Measurements from ENCODE around the gene FAM204A. TPM values are rescaled to one million over a fixed set of nuclear protein-coding genes. Genes with fewer than 3 reads are reported as not detected.

Gene FAM204A
- total and polyA plus RNA-seq, 11 donors: 21.8 to 75.1 (median 58.3) TPM

DNA sequence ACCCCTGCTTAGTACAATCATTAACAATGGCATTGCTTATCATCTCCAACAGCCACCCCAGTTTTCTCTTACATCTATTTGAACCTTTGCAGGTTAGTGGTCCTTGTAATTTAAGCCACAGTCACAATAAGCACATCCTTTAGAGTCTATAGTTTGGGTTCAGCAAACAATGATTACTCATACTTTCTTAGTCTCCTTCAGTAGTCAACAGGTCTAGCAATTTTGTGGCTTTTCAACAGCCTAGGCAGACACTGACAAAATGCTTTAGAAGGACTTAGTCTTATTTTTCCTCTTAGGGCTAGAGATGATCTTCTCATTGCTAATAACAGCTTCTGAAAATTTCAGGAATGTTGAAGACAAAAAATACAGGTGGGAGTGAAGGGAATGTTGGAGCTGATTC is 32.3 kb upstream of the FAM204A start:
- H3K36me3 ChIP-seq: no peaks in the 10 kb centered on the region
- H3K4me3 ChIP-seq: no peak overlapping the region
- intact Hi-C loops (cut with DNase I): no loop called here
- DNase-seq (no peak), ATAC-seq (no peak)
- TF ChIP-seq, protein P1, sequence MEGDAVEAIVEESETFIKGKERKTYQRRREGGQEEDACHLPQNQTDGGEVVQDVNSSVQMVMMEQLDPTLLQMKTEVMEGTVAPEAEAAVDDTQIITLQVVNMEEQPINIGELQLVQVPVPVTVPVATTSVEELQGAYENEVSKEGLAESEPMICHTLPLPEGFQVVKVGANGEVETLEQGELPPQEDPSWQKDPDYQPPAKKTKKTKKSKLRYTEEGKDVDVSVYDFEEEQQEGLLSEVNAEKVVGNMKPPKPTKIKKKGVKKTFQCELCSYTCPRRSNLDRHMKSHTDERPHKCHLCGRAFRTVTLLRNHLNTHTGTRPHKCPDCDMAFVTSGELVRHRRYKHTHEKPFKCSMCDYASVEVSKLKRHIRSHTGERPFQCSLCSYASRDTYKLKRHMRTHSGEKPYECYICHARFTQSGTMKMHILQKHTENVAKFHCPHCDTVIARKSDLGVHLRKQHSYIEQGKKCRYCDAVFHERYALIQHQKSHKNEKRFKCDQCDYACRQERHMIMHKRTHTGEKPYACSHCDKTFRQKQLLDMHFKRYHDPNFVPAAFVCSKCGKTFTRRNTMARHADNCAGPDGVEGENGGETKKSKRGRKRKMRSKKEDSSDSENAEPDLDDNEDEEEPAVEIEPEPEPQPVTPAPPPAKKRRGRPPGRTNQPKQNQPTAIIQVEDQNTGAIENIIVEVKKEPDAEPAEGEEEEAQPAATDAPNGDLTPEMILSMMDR (IDR thresholded peaks at IDR 0.05): no peak
- no peak for TF ChIP-seq POLR2A (IDR thresholded peaks at IDR 0.05)
- peaks cover 0 to 9% (median 0%) of the 10 kb centered on the region in 9 donors for H3K27me3 ChIP-seq
- H3K9me3 ChIP-seq: no peaks in the 10 kb centered on the region
- H3K4me1 ChIP-seq: no peaks in the 10 kb centered on the region
- no peak overlapping the region for H3K27ac ChIP-seq

DNA sequence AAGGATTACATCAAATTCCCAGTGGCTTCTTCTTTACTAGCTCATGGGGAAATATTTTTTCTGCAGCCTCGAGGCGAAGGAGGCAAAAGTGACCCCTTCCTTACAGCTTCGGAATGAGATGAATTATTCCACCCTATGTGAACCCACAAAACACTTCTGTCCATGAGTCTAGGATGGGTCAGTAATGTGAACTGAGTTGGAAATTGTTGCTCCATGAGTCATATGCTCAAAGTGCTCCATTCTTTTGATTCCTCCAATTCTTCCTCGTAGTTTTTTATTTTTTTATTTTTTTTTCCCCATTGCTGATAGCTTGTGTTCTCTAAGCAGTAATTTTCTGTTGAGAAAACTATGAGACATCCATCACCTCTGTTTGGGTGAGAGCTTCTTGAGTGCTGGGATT is 31.7 kb upstream of the FAM204A start:
- Histone ChIP-seq H3K4me3 (no peak overlapping the region), H3K4me1 (no peaks in the 10 kb centered on the region), H3K27ac (no peak overlapping the region), H3K9me3 (no peaks in the 10 kb centered on the region), H3K36me3 (no peaks in the 10 kb centered on the region), H3K27me3 (peaks cover 0 to 9% (median 0%) of the 10 kb centered on the region in 9 donors)
- DNase-seq: no peak
- TF ChIP-seq POLR2A (IDR thresholded peaks at IDR 0.05): no peak
- TF ChIP-seq, protein P1 (IDR thresholded peaks at IDR 0.05): no peak
- intact Hi-C loops (cut with DNase I): no loop called here
- WGBS, 4 donors: 46 to 63% (median 53%) methylated on average over 4 of the region's 4 CpGs
- ATAC-seq: no peak

DNA sequence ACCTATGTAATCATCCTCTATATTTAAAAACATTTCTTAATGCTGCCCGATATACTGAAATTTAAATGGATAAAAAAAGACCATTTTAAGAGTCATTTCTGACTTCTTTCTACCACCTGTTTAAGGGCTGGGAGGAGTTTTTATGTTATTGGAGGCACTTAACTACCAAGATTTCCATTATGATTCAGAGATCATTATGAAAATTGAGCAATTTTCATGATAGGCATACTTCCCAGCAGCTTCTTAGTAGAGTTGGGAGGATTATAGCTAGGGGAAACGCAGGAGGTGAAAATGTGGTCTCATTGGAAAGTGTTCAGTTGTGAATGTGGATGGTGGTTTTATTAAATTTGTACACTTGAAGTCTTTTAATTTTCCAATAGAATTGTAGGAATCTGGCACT is 28.4 kb upstream of the FAM204A start:
- 87 to 95% (median 90%) methylated on average over 2 of the region's 2 CpGs for WGBS, 4 donors
- intact Hi-C loops (cut with DNase I): no loop called here
- H3K4me1 ChIP-seq: no peaks in the 10 kb centered on the region
- no peak overlapping the region for H3K4me3 ChIP-seq
- ATAC-seq (no peak), DNase-seq (no peak)
- no peak for TF ChIP-seq POLR2A (IDR thresholded peaks at IDR 0.05)
- TF ChIP-seq, protein P1 (IDR thresholded peaks at IDR 0.05): no peak
- H3K27me3 ChIP-seq: peaks cover 0 to 6% (median 0%) of the 10 kb centered on the region in 9 donors
- H3K9me3 ChIP-seq: peaks cover 0 to 18% (median 5%) of the 10 kb centered on the region in 12 donors
- H3K27ac ChIP-seq: no peak overlapping the region
- no peaks in the 10 kb centered on the region for H3K36me3 ChIP-seq

DNA sequence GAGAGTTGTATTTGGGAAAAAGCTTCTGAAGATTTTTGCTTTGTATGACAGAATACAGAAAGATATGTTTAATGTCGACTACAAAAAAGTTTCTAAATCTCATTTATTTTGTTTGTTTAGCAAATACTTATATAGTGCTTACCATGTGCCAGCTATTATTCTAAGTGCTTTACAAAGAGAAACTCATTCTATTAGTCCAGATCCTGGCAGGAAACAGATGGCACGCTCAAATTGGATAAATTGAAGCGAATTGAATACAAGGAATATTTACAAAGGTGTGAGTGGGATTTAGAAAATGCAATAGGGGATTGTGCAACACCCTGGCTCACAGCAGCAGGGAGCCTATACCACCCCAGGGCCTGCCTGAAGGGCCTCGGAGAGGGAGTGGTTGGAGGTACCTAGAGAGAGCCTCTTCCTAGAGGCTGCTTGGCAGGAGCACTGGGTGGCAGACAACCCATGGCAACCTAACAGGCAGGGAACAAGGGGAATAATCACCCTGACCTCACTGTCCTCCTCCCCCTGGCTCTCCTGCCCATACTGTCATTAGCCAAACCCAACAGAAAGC is 27.6 kb upstream of the FAM204A start:
- peaks cover 0 to 26% (median 8%) of the 10 kb centered on the region in 12 donors for H3K9me3 ChIP-seq
- 68 to 80% (median 76%) methylated on average over 4 of the region's 4 CpGs for WGBS, 4 donors
- no peak overlapping the region for H3K27ac ChIP-seq
- H3K4me1 ChIP-seq: no peaks in the 10 kb centered on the region
- DNase-seq: no peak
- intact Hi-C loops (cut with DNase I): no loop called here
- peaks cover 0 to 6% (median 0%) of the 10 kb centered on the region in 9 donors for H3K27me3 ChIP-seq
- TF ChIP-seq, protein P1 (IDR thresholded peaks at IDR 0.05): no peak
- TF ChIP-seq POLR2A (IDR thresholded peaks at IDR 0.05): no peak
- no peaks in the 10 kb centered on the region for H3K36me3 ChIP-seq
- no peak overlapping the region for H3K4me3 ChIP-seq
- no peak for ATAC-seq

All from heart left ventricle (tissue), 16 donors.